Esophagus muscularis mucosa (tissue), 4 donors: ENCODE data around the gene PKDCC.

Experiments
- CTCF ChIP-seq, 3 experiments: fragments of 200-600 bp in 2 of 3; fragments of 450-650 bp in 1 of 3; sonication (generic) in 2 of 3; IDR thresholded peaks; one replicate each; pipeline ENCODE4 v1.5.1; 2017 to 2019; ENCODE audit warnings: antibody characterized with exemption in 3 of 3, mild to moderate bottlenecking in 2 of 3, moderate library complexity in 1 of 3
- EP300 ChIP-seq: sonication (generic); formaldehyde crosslinking; IDR thresholded peaks from one replicate; pipeline ENCODE4 v1.6.1; 2017; ENCODE audit warnings: antibody characterized with exemption
- POLR2A ChIP-seq: fragments of 450-650 bp; IDR thresholded peaks from one replicate; pipeline ENCODE4 v1.6.1; 2017; ENCODE audit warnings: antibody characterized with exemption, moderate library complexity, mild to moderate bottlenecking, low read depth
- POLR2AphosphoS5 ChIP-seq, 2 donors: sonication (generic); formaldehyde crosslinking; IDR thresholded peaks; one replicate each; pipeline ENCODE4 v1.6.1; 2017; ENCODE audit warnings: antibody characterized with exemption in 2 of 2

DNA sequence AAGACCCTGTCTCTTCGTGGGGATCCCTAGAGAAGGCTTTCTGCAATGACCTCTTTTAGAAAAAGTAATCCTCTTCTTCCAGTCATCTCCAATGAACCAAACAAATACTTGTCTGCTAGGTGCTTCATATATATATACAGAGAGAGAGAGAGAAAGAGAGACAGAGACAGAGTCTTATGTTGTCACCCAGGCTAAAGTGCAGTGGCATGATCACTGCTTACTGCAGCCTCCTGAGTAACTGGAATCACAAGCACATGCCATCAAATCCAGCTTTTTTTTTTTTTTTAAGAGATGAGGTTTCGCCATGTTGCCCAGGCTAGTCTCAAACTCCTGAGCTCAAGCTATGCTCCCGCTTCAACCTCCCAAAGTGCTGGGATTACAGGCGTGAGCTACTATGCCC is 18.6 kb upstream of the PKDCC start:
- TF ChIP-seq EP300: no peak
- TF ChIP-seq CTCF (IDR thresholded peaks at IDR 0.05): no peak
- no peak for TF ChIP-seq POLR2AphosphoS5 (IDR thresholded peaks at IDR 0.05)
- TF ChIP-seq POLR2A: no peak
